Measurements from ENCODE around the gene WDR47. TPM values are rescaled to one million over a fixed set of nuclear protein-coding genes. Genes with fewer than 3 reads are reported as not detected.

The WDR47 gene
- total and polyA plus RNA-seq, 2 experiments from 2014 or later: 6.7 to 9.7 TPM

GRCh38 chr1:109090196-109091077 lies 48.5 kb upstream of the WDR47 start, which contains the start of gene TMEM167B:
TMEM167B (plus strand) TSS chr1:109090764; CDS start chr1:109090873, 109 bp downstream.
- 15% methylated on average over 56 of the region's 67 CpGs for WGBS (ENCODE audit: low lambda C conversion rate, missing lambda C conversion rate)
- peaks cover 51% of the 10 kb centered on the region for H3K79me2 ChIP-seq
- no peaks in the 10 kb centered on the region for H3K9me2 ChIP-seq (replicated peaks; ENCODE audit: insufficient read depth)
- no peaks in the 10 kb centered on the region for H4K20me1 ChIP-seq (ENCODE audit: insufficient read depth, poor library complexity, severe bottlenecking)
- H3K36me3 ChIP-seq (replicated peaks; ENCODE audit: insufficient read depth, low read depth): no peaks in the 10 kb centered on the region
- H3K27ac ChIP-seq: peak within 1 kb of the TSS; percentile 99
- peak within 1 kb of the TSS; percentile 86 for H2AFZ ChIP-seq
- DNase-seq (ENCODE audit: low spot score): peak; percentile 95
- TF ChIP-seq EZH2phosphoT487 (IDR thresholded peaks at IDR 0.05; ENCODE audit: low read depth, severe bottlenecking, unreplicated experiment) (no peak), EZH2 (IDR thresholded peaks at IDR 0.05; ENCODE audit: borderline replicate concordance) (no peak)
- TF ChIP-seq, protein P1, sequence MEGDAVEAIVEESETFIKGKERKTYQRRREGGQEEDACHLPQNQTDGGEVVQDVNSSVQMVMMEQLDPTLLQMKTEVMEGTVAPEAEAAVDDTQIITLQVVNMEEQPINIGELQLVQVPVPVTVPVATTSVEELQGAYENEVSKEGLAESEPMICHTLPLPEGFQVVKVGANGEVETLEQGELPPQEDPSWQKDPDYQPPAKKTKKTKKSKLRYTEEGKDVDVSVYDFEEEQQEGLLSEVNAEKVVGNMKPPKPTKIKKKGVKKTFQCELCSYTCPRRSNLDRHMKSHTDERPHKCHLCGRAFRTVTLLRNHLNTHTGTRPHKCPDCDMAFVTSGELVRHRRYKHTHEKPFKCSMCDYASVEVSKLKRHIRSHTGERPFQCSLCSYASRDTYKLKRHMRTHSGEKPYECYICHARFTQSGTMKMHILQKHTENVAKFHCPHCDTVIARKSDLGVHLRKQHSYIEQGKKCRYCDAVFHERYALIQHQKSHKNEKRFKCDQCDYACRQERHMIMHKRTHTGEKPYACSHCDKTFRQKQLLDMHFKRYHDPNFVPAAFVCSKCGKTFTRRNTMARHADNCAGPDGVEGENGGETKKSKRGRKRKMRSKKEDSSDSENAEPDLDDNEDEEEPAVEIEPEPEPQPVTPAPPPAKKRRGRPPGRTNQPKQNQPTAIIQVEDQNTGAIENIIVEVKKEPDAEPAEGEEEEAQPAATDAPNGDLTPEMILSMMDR (IDR thresholded peaks at IDR 0.05; ENCODE audit: poor library complexity): no peak
- no peaks in the 10 kb centered on the region for H3K9me3 ChIP-seq (ENCODE audit: low read depth)
- H3K4me2 ChIP-seq: peak within 1 kb of the TSS; percentile 90
- H3K27me3 ChIP-seq: no peaks in the 10 kb centered on the region
- peak within 1 kb of the TSS; percentile 87 for H3K4me3 ChIP-seq
- peaks cover 14% of the 10 kb centered on the region for H3K4me1 ChIP-seq (ENCODE audit: insufficient read depth)

DNA sequence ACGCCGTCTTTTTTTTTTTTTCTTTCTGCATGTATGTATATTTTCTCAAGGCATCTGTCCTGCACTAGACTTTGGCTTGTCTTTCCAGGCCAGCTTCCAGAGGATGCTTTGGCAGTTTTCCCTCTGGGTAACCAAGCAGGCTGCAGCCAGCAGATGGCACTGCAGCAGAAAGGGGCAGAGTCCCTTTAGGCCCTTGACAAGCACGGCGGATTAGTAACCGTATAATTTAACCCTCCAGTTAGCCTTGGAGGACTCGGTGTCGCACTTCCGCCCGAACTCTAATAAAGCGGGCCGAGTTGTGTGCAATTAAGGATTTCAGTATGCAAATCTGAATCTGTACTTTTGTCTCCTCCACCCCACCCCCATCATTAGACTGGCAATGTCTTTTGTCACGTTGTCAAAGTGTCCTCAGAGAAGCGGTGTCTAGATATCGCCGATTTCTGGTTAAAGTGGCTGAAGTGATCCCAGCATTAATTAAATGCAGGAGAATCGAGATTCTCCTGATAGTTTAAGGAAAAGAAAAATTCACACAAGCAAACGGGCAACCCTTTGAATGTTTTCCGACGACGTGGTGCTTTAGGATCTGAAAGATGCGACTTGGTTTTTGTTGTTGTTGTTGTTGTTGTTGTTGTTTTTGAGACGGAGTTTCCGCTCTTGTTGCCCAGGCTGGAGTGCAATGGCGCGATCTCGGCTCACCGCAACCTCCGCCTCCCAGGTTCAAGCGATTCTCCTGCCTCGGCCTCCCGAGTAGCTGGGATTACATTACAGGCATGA lies 47.5 kb upstream of the WDR47 start:
- Histone ChIP-seq H3K9me2 (replicated peaks; ENCODE audit: insufficient read depth) (no peaks in the 10 kb centered on the region), H2AFZ (no peak overlapping the region), H3K27me3 (no peaks in the 10 kb centered on the region), H3K79me2 (peaks cover 41% of the 10 kb centered on the region), H3K9me3 (ENCODE audit: low read depth) (no peaks in the 10 kb centered on the region), H3K4me3 (no peak overlapping the region), H3K4me2 (peak overlapping the region; percentile 90), H3K36me3 (replicated peaks; ENCODE audit: insufficient read depth, low read depth) (no peaks in the 10 kb centered on the region), H3K27ac (no peak overlapping the region), H3K4me1 (ENCODE audit: insufficient read depth) (peaks cover 14% of the 10 kb centered on the region), H4K20me1 (ENCODE audit: insufficient read depth, poor library complexity, severe bottlenecking) (no peaks in the 10 kb centered on the region)
- WGBS (ENCODE audit: low lambda C conversion rate, missing lambda C conversion rate): 87% methylated on average over 31 of the region's 31 CpGs
- TF ChIP-seq, protein P1 (IDR thresholded peaks at IDR 0.05; ENCODE audit: poor library complexity): peak; percentile 33
- no peak for TF ChIP-seq EZH2phosphoT487 (IDR thresholded peaks at IDR 0.05; ENCODE audit: low read depth, severe bottlenecking, unreplicated experiment)
- peak; percentile 53 for DNase-seq (ENCODE audit: low spot score)

DNA sequence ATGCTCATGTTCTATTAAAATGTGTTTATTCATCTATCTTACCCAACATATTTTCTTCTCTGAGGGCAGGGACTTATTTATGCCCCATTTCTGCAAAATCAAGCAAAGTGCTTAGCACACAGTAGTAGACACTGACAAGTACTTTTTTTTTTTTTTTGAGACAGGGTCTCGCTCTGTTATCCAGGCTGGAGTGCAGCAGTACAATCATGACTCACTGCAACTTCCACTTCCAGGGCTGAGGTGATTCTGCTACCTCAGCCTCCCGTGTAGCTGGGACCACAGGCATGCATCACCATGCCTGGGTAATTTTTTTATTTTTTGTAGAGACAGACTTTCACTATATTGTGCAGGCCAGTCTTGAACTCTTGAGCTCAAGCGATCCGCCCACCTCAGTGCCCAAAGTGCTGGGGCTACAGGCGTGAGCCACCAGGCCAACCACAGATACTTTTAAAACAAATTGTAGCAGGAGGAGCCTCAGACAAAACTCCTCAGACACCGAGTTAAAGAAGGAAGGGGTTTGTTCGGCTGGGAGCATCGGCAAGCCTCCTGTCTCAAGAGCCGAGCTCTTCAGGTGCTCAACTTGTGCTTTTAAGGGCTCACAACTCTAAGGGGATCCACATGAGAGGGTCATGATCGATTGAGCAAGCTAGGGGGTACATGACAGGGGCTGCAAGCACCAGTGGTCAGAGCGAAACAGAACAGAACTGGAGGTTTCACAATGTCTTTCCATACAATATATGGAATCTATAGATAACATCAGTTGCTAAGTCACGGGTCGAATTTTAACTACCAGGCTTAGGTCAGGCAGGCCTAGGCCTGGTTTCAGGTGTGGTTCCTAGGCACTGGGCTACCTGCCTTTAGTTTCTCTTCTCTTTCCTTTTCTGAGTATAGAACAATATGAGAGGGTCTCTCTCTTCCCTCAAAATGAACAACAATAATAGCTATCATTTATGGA lies 42.9 kb upstream of the WDR47 start:
- no peaks in the 10 kb centered on the region for H3K9me3 ChIP-seq (ENCODE audit: low read depth)
- H3K27ac ChIP-seq: no peak overlapping the region
- no peak for DNase-seq (ENCODE audit: low spot score)
- no peaks in the 10 kb centered on the region for H3K9me2 ChIP-seq (replicated peaks; ENCODE audit: insufficient read depth)
- peaks cover 4% of the 10 kb centered on the region for H3K79me2 ChIP-seq
- TF ChIP-seq EZH2phosphoT487 (IDR thresholded peaks at IDR 0.05; ENCODE audit: low read depth, severe bottlenecking, unreplicated experiment) (no peak), EZH2 (IDR thresholded peaks at IDR 0.05; ENCODE audit: borderline replicate concordance) (no peak)
- TF ChIP-seq, protein P1 (IDR thresholded peaks at IDR 0.05; ENCODE audit: poor library complexity): no peak
- no peak overlapping the region for H3K4me2 ChIP-seq
- H4K20me1 ChIP-seq (ENCODE audit: insufficient read depth, poor library complexity, severe bottlenecking): no peaks in the 10 kb centered on the region
- WGBS (ENCODE audit: low lambda C conversion rate, missing lambda C conversion rate): 83% methylated on average over 13 of the region's 13 CpGs
- H3K4me1 ChIP-seq (ENCODE audit: insufficient read depth): no peaks in the 10 kb centered on the region
- no peaks in the 10 kb centered on the region for H3K36me3 ChIP-seq (replicated peaks; ENCODE audit: insufficient read depth, low read depth)
- H2AFZ ChIP-seq: no peak overlapping the region
- no peaks in the 10 kb centered on the region for H3K27me3 ChIP-seq
- H3K4me3 ChIP-seq: no peak overlapping the region
